ENCODE results near the gene TPRKB.
"Not testable (repeated sequence)": the region's sequence is repeated elsewhere in the genome, so short reads cannot be mapped to it uniquely, and the experiment has no call there.

TPRKB gene

DNA sequence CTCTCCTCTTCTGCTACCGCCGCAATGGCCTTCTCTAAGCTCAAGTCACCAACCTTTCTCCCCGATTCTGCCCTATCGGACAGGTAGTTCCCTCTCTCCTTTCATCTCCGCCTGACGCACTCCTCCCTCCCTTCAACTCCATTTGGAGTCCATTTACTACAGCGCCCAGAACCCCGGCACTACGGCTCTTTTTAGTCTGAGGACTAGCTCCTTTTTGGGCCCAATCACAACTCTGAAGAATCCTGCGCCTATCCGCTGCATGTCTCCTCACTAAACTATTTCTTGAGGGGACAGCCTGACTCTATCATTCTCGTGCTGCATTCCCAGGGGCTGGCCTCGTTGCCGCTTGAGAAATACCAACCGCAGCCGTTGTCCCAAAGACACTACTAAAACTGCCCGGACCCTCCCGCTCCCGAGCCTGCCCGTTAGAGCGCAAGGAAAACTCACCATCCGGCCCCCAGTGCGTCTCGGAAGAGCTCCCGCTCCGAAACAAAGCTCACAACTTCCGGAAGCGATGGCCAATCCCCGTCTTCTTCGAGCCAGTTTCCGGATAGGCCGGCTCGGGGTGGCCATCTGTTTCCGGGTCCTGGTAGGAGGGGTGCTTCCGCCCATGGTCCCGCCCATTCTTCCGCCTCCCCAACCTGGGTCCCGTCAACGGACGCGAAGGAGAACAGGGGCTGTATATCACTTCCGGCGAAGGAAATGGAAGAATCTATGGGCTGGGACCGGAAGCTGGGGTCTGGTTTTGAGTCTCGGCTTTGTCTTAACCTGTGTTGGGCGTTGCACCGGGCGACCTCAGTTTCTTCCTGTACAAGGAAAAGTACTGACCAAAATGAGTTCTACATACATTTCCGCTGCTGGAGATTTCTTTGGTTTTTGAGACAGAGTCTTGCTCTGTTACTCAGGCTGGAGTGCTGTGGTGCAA lies at the start of gene TPRKB:
Gene TPRKB (minus strand): TSS at position 491 of the 925 bp plus-strand sequence. CDS start 2,776 bp downstream, outside the sequence.
- peak; percentile 88 to 94 for DNase-seq

DNA sequence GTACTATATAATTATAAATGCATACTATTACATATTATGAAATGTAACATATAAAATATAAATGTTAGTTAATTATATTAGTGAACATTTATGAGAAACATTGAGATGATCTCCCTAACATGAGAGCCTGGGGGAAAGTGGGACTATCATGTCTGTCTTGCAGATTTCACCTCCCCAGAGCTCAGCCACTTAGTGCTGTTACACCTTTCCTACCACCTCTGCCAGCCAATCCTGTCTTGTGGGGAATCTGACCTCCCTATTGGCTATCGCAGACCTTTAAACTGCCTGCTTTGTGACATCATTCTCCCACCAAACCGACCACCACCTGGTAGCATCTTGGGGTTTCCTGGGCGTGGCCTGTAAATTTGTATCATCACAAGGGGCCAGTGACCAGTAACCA lies 46.7 kb upstream of the TPRKB start, which contains the start of gene C2orf78:
Gene C2orf78 (plus strand): TSS at position 301 of the 400 bp plus-strand sequence. CDS start 127 bp downstream, outside the sequence.
- DNase-seq = not testable (repeated sequence)

DNA sequence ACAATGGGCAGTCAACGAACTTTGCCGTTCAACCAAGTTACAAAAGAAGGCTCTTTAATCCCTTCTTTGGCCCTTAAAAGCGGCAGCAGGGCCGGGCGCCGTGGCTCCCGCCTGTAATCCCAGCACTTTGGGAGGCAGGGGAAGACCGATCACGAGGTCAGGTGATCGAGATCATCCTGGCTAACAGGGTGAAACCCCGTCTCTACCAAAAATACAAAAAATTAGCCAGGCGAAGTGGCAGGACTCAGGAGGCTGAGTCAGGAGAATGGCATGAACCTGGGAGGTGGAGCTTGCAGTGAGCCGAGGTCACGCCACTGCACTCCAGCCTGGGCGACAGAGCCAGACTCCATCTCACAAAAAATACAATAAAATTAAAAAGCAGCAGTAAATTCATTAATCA lies 46.3 kb upstream of the TPRKB start:
- DNase-seq = not testable (repeated sequence)

GRCh38 chr2:73780237-73780582 lies 43.1 kb upstream of the TPRKB start:
- DNase-seq = no peak

DNA sequence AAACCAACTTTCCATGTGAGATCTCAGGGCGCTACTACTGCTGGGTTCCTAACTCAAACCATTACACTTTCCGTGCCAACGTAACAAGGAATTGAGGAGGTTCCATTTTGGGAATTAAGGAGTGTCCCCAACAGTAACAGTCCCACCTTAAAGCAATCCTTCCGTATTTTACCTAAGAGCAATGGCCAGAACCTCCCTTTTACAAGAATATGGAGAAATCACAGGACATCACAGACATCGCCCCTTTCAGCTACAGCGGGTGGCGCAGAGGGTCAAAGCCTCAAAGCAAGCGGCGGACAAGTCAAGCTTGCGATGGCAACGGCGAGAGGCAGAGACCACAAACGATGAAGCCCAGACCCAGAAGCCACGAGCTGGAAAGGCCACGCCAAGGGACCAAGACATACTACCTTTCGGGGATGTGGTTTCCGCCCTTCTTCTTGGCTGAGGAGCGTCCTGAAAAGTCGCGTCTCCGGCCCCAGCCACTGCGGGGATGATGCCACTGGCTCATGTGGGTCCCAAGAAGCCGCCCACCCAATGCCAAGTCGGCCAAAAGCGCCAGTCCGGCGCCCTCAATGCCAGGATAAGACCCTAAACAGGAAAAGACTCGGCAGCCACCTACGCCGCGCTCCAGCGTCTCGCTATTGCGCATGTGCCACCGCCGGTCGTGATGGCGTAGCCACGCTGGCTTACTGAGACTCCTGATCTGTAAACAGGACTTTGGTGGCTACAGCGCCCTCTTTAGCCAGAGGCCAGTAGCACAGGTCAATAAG lies 42.5 kb upstream of the TPRKB start, which contains the start of gene DUSP11:
Gene DUSP11 (minus strand): TSS at position 637 of the 770 bp plus-strand sequence. CDS start 129 bp downstream, at position 508.
- DNase-seq = peak; percentile 94 to 95

GRCh38 chr2:73778867-73779466 lies 41.8 kb upstream of the TPRKB start:
- not testable (repeated sequence) for DNase-seq

GRCh38 chr2:73776869-73777519 lies 39.8 kb upstream of the TPRKB start:
- DNase-seq = no peak

GRCh38 chr2:73776381-73776780 lies 39.2 kb upstream of the TPRKB start:
- DNase-seq = no peak

GRCh38 chr2:73772819-73773218 lies 35.7 kb upstream of the TPRKB start:
- DNase-seq = no peak

DNA sequence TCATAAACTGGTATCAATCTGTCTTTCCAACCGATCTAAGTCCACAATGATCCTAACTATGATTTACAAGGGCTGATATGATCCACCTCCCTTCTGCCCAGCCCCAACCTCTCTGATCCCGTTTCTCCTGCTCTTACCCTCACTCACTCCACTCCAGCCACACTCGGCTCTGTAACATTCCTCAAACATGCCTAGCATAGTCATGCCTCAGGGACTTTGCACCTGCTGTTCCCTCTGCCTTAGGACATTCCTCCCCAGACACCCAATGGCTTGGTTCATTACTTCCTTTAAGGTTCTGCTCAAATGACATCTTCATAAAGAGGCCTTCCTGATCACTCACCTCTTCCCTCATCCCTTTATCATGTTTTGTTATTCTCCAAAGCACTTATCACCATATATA lies 33.6 kb upstream of the TPRKB start:
- DNase-seq = no peak

GRCh38 chr2:73766994-73767393 lies 29.8 kb upstream of the TPRKB start:
- no peak for DNase-seq

DNA sequence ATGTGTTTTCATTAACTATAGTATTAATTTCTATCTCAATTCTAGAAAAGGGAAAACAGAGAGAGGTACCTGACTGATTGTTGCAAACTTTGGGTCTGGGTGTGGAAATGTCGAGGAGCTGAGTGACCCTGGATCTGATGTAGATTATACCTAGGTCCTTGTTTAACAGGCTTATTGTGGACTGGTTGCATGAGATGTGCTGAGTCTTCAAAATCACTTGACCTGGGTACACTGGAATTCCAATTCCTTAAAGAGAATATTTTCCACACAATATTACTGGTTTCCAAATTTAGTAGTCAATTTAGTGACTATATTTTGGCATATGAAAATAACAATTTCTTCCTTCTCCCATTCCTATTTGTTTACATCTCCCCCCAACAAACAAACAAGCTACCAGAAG lies 29.2 kb upstream of the TPRKB start:
- DNase-seq = no peak

DNA sequence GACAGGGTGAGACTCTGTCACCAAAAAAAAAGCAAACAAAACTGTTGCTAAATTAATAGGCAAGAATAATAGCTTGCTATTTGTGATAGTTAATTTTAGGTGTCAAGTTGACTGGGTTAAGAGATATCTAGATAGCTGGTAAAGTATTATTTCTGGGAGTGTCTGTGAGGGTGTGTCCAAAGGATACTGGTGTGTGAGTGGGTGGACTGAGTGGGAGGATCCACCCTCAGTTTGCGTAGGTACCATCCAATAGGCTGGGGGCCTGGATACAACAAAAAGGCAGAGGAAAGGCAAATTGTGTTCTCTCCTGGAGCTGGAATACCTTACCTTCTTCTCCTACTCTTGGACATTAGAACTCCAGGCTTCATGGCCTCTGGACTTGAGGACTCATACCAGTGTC lies 27.8 kb upstream of the TPRKB start:
- no peak for DNase-seq

DNA sequence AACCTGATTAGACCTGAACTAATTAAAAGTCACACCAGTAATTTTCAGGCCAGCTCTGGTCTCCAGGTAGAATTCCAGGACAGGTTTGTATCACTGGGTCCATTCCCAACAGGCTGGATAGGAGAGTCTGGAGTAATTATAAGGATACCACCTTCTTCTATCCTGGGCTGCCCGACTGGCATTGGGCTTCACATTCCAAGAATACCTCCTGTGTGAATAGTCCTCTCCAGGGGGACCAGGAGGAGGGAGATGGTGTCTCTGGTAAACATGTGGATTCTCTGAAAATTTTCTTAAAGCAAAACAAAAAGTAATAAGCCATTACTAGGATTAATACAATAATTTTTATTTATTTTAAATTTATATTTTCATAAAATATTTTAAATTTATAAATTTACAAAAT lies 25.4 kb upstream of the TPRKB start:
- no peak for DNase-seq

- no peak for DNase-seq
Observed at GRCh38 chr2:73759904-73760303, 22.8 kb upstream of the TPRKB start.

DNA sequence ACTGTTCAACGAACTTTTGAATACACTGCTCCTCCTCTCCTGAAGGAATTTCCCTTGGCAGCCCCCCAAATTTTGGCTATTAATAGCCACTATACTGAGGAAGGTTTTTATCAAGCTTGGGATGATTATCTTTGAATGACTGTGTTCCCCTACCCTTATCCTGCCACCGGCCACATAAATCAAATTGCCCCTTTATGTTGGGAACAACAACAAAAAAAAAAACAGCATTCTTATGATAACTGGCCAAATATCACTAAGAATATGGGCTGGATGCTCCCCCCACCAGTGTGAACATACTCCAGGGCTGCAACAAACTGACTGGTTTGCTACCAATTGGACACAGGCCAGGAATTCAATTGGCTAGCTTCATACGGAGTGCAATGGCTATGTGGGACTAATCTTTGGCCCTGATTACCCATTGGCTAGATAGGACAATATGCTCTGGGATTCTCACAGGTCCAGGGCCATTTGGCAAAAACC lies 22.2 kb upstream of the TPRKB start:
- DNase-seq = no peak

GRCh38 chr2:73754332-73754731 lies 17.2 kb upstream of the TPRKB start:
- DNase-seq = not testable (repeated sequence)

DNA sequence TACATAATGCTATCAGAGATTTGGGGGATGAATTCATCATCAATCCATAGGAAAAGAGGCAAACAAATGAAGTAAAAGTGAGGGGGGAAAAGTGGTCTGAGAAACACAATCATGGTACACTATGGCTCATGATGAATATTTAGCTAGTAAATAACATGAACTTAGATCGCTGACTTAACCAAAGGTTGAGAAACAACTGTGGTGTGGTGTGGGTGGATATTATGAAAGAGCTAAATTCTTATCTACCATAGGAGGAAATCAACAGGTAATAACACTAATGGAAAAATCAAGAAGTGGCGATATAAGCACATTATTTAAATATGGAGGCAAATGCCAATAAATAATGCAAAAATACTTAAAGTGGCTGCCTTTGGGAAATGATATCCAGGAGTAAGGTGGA lies 12.2 kb upstream of the TPRKB start:
- DNase-seq = no peak

- no peak for DNase-seq
Observed at GRCh38 chr2:73746877-73747208, 9.7 kb upstream of the TPRKB start.

DNA sequence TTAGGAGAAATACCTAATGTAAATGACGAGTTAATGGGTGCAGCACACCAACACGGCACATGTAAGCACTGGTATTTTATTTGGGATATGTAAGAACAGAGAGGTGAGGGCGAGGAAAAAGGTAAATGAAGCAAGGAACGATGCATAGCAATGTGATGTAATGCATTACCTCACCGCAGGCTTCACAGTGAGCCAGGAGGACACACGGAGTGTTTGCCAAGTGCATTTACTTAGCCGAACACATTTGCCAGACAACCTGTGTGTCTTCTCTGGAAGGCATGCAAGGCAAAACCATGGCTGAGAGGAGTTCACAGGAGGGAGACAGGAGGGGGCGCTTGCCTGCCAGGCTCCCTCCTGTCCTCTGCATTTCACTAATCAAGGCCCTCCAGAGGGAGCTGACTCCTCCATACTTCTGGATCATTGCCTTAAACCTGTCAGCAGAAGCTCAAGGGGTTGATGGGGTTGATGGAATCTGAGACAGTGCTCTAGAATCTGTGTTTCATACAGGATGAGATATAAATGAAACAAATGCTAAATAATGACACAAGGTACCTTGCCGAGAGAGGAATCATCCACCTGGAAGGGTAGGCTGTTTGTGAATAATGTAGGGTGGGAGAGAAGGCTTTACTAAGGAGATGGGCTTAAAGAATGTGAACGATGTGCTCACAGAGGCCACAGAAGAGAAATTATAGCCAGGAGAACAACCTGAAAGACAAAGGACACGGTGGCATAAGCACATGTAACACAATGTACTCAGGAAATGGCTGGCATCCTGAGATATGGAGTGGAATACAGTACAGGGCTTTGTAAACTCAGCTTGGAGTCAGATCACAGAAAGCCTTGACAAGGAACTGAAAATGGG lies 9.1 kb upstream of the TPRKB start:
- no peak for DNase-seq

DNA sequence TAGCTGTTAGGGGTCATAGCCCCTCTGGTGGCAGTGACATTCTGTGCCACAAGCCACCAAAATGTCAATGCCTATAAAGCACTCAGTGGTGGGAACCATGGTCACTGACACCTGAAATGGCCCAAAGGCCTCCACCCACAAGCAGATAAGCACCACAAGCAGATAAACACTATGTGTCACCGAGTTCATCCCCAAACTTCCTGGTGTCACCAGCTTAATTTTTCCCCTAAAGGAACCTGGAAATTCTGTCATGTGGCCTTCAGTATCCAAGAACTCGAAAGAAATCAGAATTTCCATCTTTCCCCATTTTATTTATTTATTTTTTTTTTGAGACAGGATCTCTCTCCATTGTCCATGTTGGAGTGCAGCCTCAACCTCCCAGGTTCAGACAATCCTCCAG lies 3.6 kb upstream of the TPRKB start:
- no peak for DNase-seq

GRCh38 chr2:73739101-73739500 lies 2.0 kb upstream of the TPRKB start:
- DNase-seq = no peak

Measured in stimulated activated CD4-positive, alpha-beta T cell treated with anti-CD3 and anti-CD28 coated beads, Interleukin-4, amount 100 ng/mL, for 4 hours (primary cell).